SK-N-SH (cell line): ENCODE data around the gene TIAM2. TPM values are rescaled to one million over a fixed set of nuclear protein-coding genes. Genes with fewer than 3 reads are reported as not detected.

ENCODE experiments used
- CTCF ChIA-PET: fragments of 300-600, 350-600 bp; formaldehyde crosslinking; extraction: SDS; loops from one replicate; lab custom pipeline; 2021; lab: Yijun Ruan, JAX
- POLR2A ChIA-PET: fragments of 350-600 bp; sonication (Branson Sonifier 250); formaldehyde crosslinking; extraction: SDS; loops from one replicate; lab custom pipeline; 2020; ENCODE audit warnings: antibody characterized with exemption, inconsistent platforms; lab: Yijun Ruan, JAX
- DNase-seq: peaks from one replicate; pipeline ENCODE4 v3.0.0; 2012
- H2AFZ ChIP-seq: fragments of 200-600 bp; sonication (generic); 2 replicates; pipeline ENCODE4 v1.8.1; 2016; ENCODE audit warnings: antibody characterized with exemption, mild to moderate bottlenecking, low read depth
- H3F3A ChIP-seq: fragments of 200-600 bp; sonication (generic); replicated peaks from 2 replicates; pipeline ENCODE3; 2016; ENCODE audit warnings: antibody characterized with exemption, mild to moderate bottlenecking; ENCODE audit not compliant: insufficient read depth
- H3K27ac ChIP-seq, 2 experiments: fragments of 200-500 bp in 1 of 2; fragments of 200-600 bp in 1 of 2; sonication (Bioruptor generic) in 1 of 2; sonication (generic), shearing (Covaris generic) in 1 of 2; 2 replicates each; pipeline versions ENCODE4 v1.5.1 to v1.6.1; 2014 to 2016; ENCODE audit warnings: low read depth in 2 of 2, inconsistent platforms in 1 of 2, low read length in 1 of 2, mild to moderate bottlenecking in 1 of 2, mixed read lengths in 1 of 2
- H3K27me3 ChIP-seq: fragments of 200-600 bp; sonication (generic), shearing (Covaris generic); 2 replicates; pipeline ENCODE4 v1.6.1; 2016; ENCODE audit warnings: mixed run types; ENCODE audit not compliant: insufficient read depth
- H3K36me3 ChIP-seq, 2 experiments: fragments of 200-500 bp in 1 of 2; fragments of 200-600 bp in 1 of 2; sonication (Bioruptor generic) in 1 of 2; sonication (generic) in 1 of 2; replicated peaks in 1 of 2; 2 replicates each; pipeline versions ENCODE3 to v1.5.1; 2014 to 2016; ENCODE audit warnings: low read length in 1 of 2, mild to moderate bottlenecking in 1 of 2; ENCODE audit not compliant: insufficient read depth in 2 of 2, control insufficient read depth in 1 of 2
- H3K4me1 ChIP-seq, 2 experiments: fragments of 200-500 bp in 1 of 2; fragments of 200-600 bp in 1 of 2; sonication (Bioruptor generic) in 1 of 2; sonication (generic), shearing (Covaris generic) in 1 of 2; 2 replicates each; pipeline versions ENCODE4 v1.5.1 to v1.6.1; 2014 to 2016; ENCODE audit warnings: low read depth in 1 of 2, low read length in 1 of 2, mixed run types in 1 of 2; ENCODE audit not compliant: insufficient read depth in 2 of 2, control insufficient read depth in 1 of 2
- H3K4me2 ChIP-seq: fragments of 200-600 bp; sonication (generic), shearing (Covaris generic); 2 replicates; pipeline ENCODE4 v1.6.1; 2017; ENCODE audit warnings: mixed run types
- H3K4me3 ChIP-seq, 2 experiments: fragments of 200-500 bp in 1 of 2; fragments of 200-600 bp in 1 of 2; sonication (Bioruptor generic) in 1 of 2; sonication (generic), shearing (Covaris generic) in 1 of 2; 2 replicates each; pipeline versions ENCODE4 v1.5.1 to v1.8.1; 2014 to 2016; ENCODE audit warnings: low read depth in 2 of 2, inconsistent platforms in 1 of 2, low read length in 1 of 2, mild to moderate bottlenecking in 1 of 2, mixed read lengths in 1 of 2, moderate library complexity in 1 of 2
- H3K79me2 ChIP-seq: fragments of 200-600 bp; sonication (generic); 2 replicates; pipeline ENCODE4 v1.8.1; 2017; ENCODE audit warnings: mild to moderate bottlenecking; ENCODE audit not compliant: insufficient read depth
- H3K9ac ChIP-seq: fragments of 200-600 bp; sonication (generic); 2 replicates; pipeline ENCODE4 v1.6.1; 2017; ENCODE audit warnings: mixed run types
- H3K9me2 ChIP-seq: fragments of 200-600 bp; sonication (generic); 2 replicates; pipeline ENCODE4 v1.6.1; 2017; ENCODE audit warnings: mixed run types
- H3K9me3 ChIP-seq: fragments of 200-600 bp; sonication (generic); 2 replicates; pipeline ENCODE4 v1.6.1; 2017; ENCODE audit warnings: mixed run types, mild to moderate bottlenecking, moderate library complexity
- H4K20me1 ChIP-seq: fragments of 200-600 bp; sonication (generic); 2 replicates; pipeline ENCODE4 v1.6.1; 2017; ENCODE audit warnings: mild to moderate bottlenecking, mixed run types; ENCODE audit not compliant: insufficient read depth
- CHD2 ChIP-seq: fragments of 150-350 bp; IDR thresholded peaks from 2 replicates; pipeline ENCODE4 v1.6.1; 2018; ENCODE audit warnings: low read length; ENCODE audit not compliant: partially characterized antibody
- ELF1 ChIP-seq: IDR thresholded peaks from 2 replicates; pipeline ENCODE4 v1.4.0; 2012
- EP300 ChIP-seq, 2 experiments: IDR thresholded peaks; 2 replicates each; pipeline versions ENCODE4 v1.4.0 to v1.6.1; 2012; ENCODE audit warnings: borderline replicate concordance in 1 of 2, low read depth in 1 of 2, low read length in 1 of 2
- FOXM1 ChIP-seq: IDR thresholded peaks from 2 replicates; pipeline ENCODE4 v1.4.0; 2012; ENCODE audit warnings: low read depth, mild to moderate bottlenecking
- GABPA ChIP-seq: IDR thresholded peaks from 2 replicates; pipeline ENCODE4 v1.4.0; 2012; ENCODE audit warnings: low read depth, mild to moderate bottlenecking
- JUND ChIP-seq: IDR thresholded peaks from 2 replicates; pipeline ENCODE4 v1.4.0; 2012
- RFX5 ChIP-seq: IDR thresholded peaks from 2 replicates; pipeline ENCODE4 v1.6.1; 2012; ENCODE audit warnings: mild to moderate bottlenecking, improper control_type of control experiment, low read length
- TEAD4 ChIP-seq: IDR thresholded peaks from 2 replicates; pipeline ENCODE4 v1.4.0; 2012; ENCODE audit warnings: mild to moderate bottlenecking, borderline replicate concordance; ENCODE audit not compliant: insufficient read depth
- YY1 ChIP-seq: IDR thresholded peaks from 2 replicates; pipeline ENCODE4 v1.4.0; 2012; ENCODE audit warnings: low read depth, mild to moderate bottlenecking
- WGBS: methylation state at CpG from one replicate; pipeline ENCODE4 v1.1.6; 2017; ENCODE audit warnings: low lambda C conversion rate; 5-methylcytosine and 5-hydroxymethylcytosine counted together
- polyA plus RNA-seq, 3 experiments: library from polyadenylated mRNA; depleted of rRNA; stranded (reverse); fragments of >200 nt; gene quantifications; 2 replicates each; pipeline ENCODE4 v1.2.3, GENCODE V29; 2012
- TF ChIP-seq, protein P1 (sequence below): IDR thresholded peaks from 2 replicates; pipeline ENCODE4 v1.4.0; 2012; ENCODE audit warnings: low read depth, borderline replicate concordance
- TF ChIP-seq, protein P2 (sequence below): IDR thresholded peaks from 2 replicates; pipeline ENCODE4 v1.4.0; 2012; ENCODE audit warnings: low read depth
- TF ChIP-seq, protein P3 (sequence below): fragments of 200-600 bp; sonication (generic); IDR thresholded peaks from 2 replicates; pipeline ENCODE4 v1.6.1; 2017; ENCODE audit warnings: antibody characterized with exemption, mild to moderate bottlenecking, moderate library complexity
- TF ChIP-seq, protein P4 (sequence below): IDR thresholded peaks from 2 replicates; pipeline ENCODE4 v1.4.0; 2012; ENCODE audit warnings: low read depth, borderline replicate concordance
- TF ChIP-seq, protein P5 (sequence below): fragments of 150-350 bp; IDR thresholded peaks from 2 replicates; pipeline ENCODE4 v1.6.1; 2016; ENCODE audit warnings: mild to moderate bottlenecking, low read depth, low read length

TIAM2 gene
- polyA plus RNA-seq, 1 of the 3 experiments (the other 2 are of a cell fraction): 13.6 TPM

DNA sequence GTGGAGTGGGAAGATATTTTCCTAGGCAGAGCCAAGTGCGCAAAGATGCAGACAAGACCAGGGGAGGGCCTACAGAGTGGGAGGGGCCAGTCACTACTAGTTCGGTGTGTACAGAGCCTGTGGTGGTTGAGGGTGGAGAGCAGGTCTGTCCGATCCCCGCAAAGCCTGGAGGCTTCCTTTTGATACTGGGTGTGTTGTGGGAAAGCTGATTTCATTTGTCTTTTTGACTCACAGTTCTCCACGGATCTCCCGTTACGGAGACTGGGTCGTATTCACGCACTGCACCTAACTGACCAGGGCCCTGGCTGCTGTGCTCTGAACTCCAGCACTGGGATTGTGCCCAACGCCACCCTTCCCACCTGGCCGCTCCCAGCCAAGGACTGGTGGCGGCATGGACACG, 1.4 kb upstream of the TIAM2 start:
- Histone ChIP-seq H3K4me3 (no peak overlapping the region), H3K36me3 (no peaks in the 10 kb centered on the region), H4K20me1 (no peaks in the 10 kb centered on the region), H3K4me2 (no peak overlapping the region), H3K27ac (no peak overlapping the region), H3K9me2 (no peaks in the 10 kb centered on the region), H3K9ac (no peak overlapping the region), H3K4me1 (peaks cover 0 to 5% of the 10 kb centered on the region in 2 experiments; a peak in 2 of 4 replicates), H3K27me3 (no peaks in the 10 kb centered on the region), H3K9me3 (no peaks in the 10 kb centered on the region), H2AFZ (no peak overlapping the region), H3K79me2 (peaks cover 19% of the 10 kb centered on the region; the same call in 1 of the 2 replicates), H3F3A (peaks cover 3% of the 10 kb centered on the region)
- POLR2A ChIA-PET: no interaction called here
- 95% methylated on average over 9 of the region's 13 CpGs for WGBS
- TF ChIP-seq, protein P1, sequence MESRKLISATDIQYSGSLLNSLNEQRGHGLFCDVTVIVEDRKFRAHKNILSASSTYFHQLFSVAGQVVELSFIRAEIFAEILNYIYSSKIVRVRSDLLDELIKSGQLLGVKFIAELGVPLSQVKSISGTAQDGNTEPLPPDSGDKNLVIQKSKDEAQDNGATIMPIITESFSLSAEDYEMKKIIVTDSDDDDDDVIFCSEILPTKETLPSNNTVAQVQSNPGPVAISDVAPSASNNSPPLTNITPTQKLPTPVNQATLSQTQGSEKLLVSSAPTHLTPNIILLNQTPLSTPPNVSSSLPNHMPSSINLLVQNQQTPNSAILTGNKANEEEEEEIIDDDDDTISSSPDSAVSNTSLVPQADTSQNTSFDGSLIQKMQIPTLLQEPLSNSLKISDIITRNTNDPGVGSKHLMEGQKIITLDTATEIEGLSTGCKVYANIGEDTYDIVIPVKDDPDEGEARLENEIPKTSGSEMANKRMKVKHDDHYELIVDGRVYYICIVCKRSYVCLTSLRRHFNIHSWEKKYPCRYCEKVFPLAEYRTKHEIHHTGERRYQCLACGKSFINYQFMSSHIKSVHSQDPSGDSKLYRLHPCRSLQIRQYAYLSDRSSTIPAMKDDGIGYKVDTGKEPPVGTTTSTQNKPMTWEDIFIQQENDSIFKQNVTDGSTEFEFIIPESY: no peak
- CTCF ChIA-PET: interaction anchor here (0.9 kb wide), 1 partner anchor 9 kb away, joined by 3 read pairs; no protein-coding TSS in a partner anchor
- peak; percentile 24 for DNase-seq

DNA sequence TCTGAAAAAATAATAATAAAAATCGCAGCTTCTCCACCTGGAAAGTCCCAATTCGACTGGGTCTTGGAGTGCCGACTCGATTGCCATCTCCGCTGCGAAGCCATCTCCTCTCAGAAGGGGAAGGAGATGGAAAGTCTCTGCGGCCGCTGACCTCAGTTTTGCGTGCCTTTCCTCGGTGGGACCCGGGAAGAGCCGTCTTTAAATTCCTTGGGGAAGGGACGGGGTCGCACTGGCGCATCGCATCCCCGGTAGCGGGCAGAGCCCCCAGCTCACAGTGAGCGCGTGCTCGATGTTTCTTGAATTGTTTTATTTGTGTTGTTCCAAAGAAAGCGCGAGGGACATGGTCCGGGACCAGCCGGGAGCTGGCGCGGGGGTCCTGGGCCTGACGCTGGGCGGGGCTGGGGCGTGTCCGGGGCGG, 270 bp upstream of the TIAM2 start:
- WGBS: 66% methylated on average over 21 of the region's 32 CpGs
- Histone ChIP-seq H3K27ac (no peak overlapping the region), H2AFZ (no peak overlapping the region), H3K27me3 (no peaks in the 10 kb centered on the region), H3K36me3 (no peaks in the 10 kb centered on the region), H3F3A (peaks cover 4% of the 10 kb centered on the region), H3K9me2 (no peaks in the 10 kb centered on the region), H3K4me2 (no peak overlapping the region), H3K4me1 (peaks cover 0 to 5% of the 10 kb centered on the region in 2 experiments; a peak in 2 of 4 replicates), H3K4me3 (peak overlapping the region; percentile 75; a peak in 3 of 4 replicates), H3K9ac (no peak overlapping the region), H3K79me2 (peaks cover 21% of the 10 kb centered on the region; the same call in 1 of the 2 replicates), H3K9me3 (no peaks in the 10 kb centered on the region), H4K20me1 (no peaks in the 10 kb centered on the region)
- POLR2A ChIA-PET: interaction anchor here (0.5 kb wide), 1 partner anchor 8 kb away, joined by 3 read pairs; no protein-coding TSS in a partner anchor
- no peak for DNase-seq
- TF ChIP-seq, protein P2, sequence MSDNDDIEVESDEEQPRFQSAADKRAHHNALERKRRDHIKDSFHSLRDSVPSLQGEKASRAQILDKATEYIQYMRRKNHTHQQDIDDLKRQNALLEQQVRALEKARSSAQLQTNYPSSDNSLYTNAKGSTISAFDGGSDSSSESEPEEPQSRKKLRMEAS: no peak
- TF ChIP-seq, protein P3, sequence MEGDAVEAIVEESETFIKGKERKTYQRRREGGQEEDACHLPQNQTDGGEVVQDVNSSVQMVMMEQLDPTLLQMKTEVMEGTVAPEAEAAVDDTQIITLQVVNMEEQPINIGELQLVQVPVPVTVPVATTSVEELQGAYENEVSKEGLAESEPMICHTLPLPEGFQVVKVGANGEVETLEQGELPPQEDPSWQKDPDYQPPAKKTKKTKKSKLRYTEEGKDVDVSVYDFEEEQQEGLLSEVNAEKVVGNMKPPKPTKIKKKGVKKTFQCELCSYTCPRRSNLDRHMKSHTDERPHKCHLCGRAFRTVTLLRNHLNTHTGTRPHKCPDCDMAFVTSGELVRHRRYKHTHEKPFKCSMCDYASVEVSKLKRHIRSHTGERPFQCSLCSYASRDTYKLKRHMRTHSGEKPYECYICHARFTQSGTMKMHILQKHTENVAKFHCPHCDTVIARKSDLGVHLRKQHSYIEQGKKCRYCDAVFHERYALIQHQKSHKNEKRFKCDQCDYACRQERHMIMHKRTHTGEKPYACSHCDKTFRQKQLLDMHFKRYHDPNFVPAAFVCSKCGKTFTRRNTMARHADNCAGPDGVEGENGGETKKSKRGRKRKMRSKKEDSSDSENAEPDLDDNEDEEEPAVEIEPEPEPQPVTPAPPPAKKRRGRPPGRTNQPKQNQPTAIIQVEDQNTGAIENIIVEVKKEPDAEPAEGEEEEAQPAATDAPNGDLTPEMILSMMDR: no peak
- TF ChIP-seq, protein P4, sequence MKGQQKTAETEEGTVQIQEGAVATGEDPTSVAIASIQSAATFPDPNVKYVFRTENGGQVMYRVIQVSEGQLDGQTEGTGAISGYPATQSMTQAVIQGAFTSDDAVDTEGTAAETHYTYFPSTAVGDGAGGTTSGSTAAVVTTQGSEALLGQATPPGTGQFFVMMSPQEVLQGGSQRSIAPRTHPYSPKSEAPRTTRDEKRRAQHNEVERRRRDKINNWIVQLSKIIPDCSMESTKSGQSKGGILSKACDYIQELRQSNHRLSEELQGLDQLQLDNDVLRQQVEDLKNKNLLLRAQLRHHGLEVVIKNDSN: no peak
- TF ChIP-seq FOXM1 (no peak), ELF1 (no peak), JUND (no peak), TEAD4 (no peak), EP300 (IDR thresholded peaks at IDR 0.05; ENCODE audit: borderline replicate concordance in 1 of 2, low read depth in 1 of 2, low read length in 1 of 2) (no peak), CHD2 (no peak), GABPA (no peak), YY1 (no peak), RFX5 (no peak)
- TF ChIP-seq, protein P5, sequence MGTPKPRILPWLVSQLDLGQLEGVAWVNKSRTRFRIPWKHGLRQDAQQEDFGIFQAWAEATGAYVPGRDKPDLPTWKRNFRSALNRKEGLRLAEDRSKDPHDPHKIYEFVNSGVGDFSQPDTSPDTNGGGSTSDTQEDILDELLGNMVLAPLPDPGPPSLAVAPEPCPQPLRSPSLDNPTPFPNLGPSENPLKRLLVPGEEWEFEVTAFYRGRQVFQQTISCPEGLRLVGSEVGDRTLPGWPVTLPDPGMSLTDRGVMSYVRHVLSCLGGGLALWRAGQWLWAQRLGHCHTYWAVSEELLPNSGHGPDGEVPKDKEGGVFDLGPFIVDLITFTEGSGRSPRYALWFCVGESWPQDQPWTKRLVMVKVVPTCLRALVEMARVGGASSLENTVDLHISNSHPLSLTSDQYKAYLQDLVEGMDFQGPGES: no peak
- CTCF ChIA-PET: interaction anchor here (0.7 to 0.9 kb wide), 2 partner anchors 11 to 181 kb away, joined by 3 read pairs; no protein-coding TSS in a partner anchor
